ENCODE data around the gene SCYGR1. TPM values are rescaled to one million over a fixed set of nuclear protein-coding genes. Genes with fewer than 3 reads are reported as not detected.

The SCYGR1 gene
- total RNA-seq, 1 experiment from 2014 or later = not detected

DNA sequence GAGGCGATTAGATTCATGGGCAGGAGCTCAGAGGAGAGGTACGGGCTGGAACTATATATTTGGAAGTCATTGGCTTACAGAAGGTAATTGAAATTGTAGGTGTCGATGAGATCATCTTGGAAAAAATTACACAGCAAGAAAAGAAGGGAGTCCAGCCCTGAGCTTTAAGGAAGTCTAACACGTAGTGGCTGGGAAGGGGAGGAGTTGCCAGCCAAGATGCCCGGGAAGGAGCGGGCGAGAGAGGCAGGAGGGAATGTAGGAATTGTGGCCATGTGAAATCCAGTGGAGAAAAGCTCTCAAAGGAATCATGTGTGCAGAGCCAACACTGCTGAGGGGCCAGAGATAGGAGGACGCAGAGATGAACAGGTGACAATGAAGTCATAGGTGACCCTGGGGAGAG, 25.6 kb upstream of the SCYGR1 start:
- no peaks in the 10 kb centered on the region; the same call in 1 of the 2 replicates for H3K79me2 ChIP-seq (ENCODE audit: low read depth)
- POLR2A ChIA-PET (ENCODE audit: unreplicated experiment) = no interaction called here
- no peak overlapping the region for H3K4me2 ChIP-seq
- no peaks in the 10 kb centered on the region for H3K36me3 ChIP-seq (ENCODE audit: low read depth)
- TF ChIP-seq, protein P1, sequence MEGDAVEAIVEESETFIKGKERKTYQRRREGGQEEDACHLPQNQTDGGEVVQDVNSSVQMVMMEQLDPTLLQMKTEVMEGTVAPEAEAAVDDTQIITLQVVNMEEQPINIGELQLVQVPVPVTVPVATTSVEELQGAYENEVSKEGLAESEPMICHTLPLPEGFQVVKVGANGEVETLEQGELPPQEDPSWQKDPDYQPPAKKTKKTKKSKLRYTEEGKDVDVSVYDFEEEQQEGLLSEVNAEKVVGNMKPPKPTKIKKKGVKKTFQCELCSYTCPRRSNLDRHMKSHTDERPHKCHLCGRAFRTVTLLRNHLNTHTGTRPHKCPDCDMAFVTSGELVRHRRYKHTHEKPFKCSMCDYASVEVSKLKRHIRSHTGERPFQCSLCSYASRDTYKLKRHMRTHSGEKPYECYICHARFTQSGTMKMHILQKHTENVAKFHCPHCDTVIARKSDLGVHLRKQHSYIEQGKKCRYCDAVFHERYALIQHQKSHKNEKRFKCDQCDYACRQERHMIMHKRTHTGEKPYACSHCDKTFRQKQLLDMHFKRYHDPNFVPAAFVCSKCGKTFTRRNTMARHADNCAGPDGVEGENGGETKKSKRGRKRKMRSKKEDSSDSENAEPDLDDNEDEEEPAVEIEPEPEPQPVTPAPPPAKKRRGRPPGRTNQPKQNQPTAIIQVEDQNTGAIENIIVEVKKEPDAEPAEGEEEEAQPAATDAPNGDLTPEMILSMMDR (conservative IDR thresholded peaks at IDR 0.05) = no peak
- no peak for TF ChIP-seq EZH2 (IDR thresholded peaks at IDR 0.05; ENCODE audit: low read depth)
- peaks cover 39% of the 10 kb centered on the region for H3F3A ChIP-seq (ENCODE audit: insufficient read depth, low read depth)
- H3K27ac ChIP-seq = no peak overlapping the region
- H2AFZ ChIP-seq = no peak overlapping the region
- intact Hi-C loops (cut with micrococcal nuclease; ENCODE audit: unreplicated experiment) = no loop called here
- DNase-seq = no peak
- H3K9me3 ChIP-seq (ENCODE audit: insufficient read depth, low read depth) = no peaks in the 10 kb centered on the region
- peaks cover 67% of the 10 kb centered on the region for H3K4me1 ChIP-seq (replicated peaks; ENCODE audit: insufficient read depth)
- H4K20me1 ChIP-seq (ENCODE audit: insufficient read depth) = no peaks in the 10 kb centered on the region
- no peaks in the 10 kb centered on the region for H3K9me2 ChIP-seq (ENCODE audit: insufficient read depth)
- H3K4me3 ChIP-seq = no peak overlapping the region
- no peaks in the 10 kb centered on the region for H3K27me3 ChIP-seq (ENCODE audit: insufficient read depth, low read depth)
- BruUV-seq (replicated peaks) = no TSS peak
- CTCF ChIA-PET = no interaction called here

DNA sequence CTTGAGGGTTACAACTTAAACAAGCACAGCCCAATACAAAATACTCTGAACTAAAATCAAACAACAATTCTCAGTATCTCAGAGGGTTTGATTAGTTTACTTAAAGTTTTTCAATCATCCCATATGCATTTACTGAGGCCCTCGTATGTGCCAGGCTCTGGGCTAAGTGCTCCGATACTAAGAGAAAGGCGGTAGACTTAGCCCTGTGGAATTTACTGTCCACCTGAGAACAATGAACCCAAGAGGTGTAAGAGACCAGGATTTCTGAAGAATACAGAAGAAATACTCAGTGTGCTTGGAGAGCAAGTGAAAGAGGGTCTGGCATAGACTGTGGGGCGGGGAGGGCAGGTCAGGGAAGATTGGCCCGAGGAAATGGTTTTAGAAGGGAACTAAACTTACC, 25.1 kb upstream of the SCYGR1 start:
- BruUV-seq (replicated peaks) = no TSS peak
- H3K9me3 ChIP-seq (ENCODE audit: insufficient read depth, low read depth) = no peaks in the 10 kb centered on the region
- no peak for DNase-seq
- H3K4me3 ChIP-seq = no peak overlapping the region
- H3K27me3 ChIP-seq (ENCODE audit: insufficient read depth, low read depth) = no peaks in the 10 kb centered on the region
- intact Hi-C loops (cut with micrococcal nuclease; ENCODE audit: unreplicated experiment) = no loop called here
- CTCF ChIA-PET = no interaction called here
- no peaks in the 10 kb centered on the region for H4K20me1 ChIP-seq (ENCODE audit: insufficient read depth)
- H3K9me2 ChIP-seq (ENCODE audit: insufficient read depth) = no peaks in the 10 kb centered on the region
- peaks cover 44% of the 10 kb centered on the region for H3F3A ChIP-seq (ENCODE audit: insufficient read depth, low read depth)
- no peak overlapping the region for H3K4me2 ChIP-seq
- peaks cover 72% of the 10 kb centered on the region for H3K4me1 ChIP-seq (replicated peaks; ENCODE audit: insufficient read depth)
- H2AFZ ChIP-seq = no peak overlapping the region
- POLR2A ChIA-PET (ENCODE audit: unreplicated experiment) = no interaction called here
- no peak for TF ChIP-seq EZH2 (IDR thresholded peaks at IDR 0.05; ENCODE audit: low read depth)
- TF ChIP-seq, protein P1 (conservative IDR thresholded peaks at IDR 0.05) = no peak
- H3K36me3 ChIP-seq (ENCODE audit: low read depth) = no peaks in the 10 kb centered on the region
- H3K79me2 ChIP-seq (ENCODE audit: low read depth) = no peaks in the 10 kb centered on the region; the same call in 1 of the 2 replicates
- H3K27ac ChIP-seq = no peak overlapping the region

DNA sequence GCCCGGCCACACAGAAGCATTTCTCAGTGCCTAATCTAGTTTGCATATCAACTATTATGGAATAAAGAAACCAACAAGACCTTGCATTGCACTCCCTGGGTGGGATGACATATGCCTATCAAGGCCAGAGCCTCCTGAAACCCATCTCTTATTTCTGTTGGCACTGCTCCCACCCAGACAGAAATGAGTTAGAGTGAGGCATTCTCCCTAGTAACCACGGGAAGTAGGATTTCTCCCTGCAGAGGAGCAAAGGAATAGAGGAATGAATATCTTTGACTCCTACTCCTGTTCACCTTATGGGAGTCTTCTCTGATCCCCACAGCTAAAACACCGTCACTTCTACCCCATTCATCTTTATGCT, 24.2 kb upstream of the SCYGR1 start:
- no peak for DNase-seq
- Histone ChIP-seq H2AFZ (no peak overlapping the region), H3K79me2 (ENCODE audit: low read depth) (peaks cover 4% of the 10 kb centered on the region; the same call in 1 of the 2 replicates), H3K4me1 (replicated peaks; ENCODE audit: insufficient read depth) (peaks cover 81% of the 10 kb centered on the region), H3K9me3 (ENCODE audit: insufficient read depth, low read depth) (no peaks in the 10 kb centered on the region), H3K27ac (peak overlapping the region; percentile 86), H3K9me2 (ENCODE audit: insufficient read depth) (no peaks in the 10 kb centered on the region), H3K4me2 (peak overlapping the region; percentile 46), H3F3A (ENCODE audit: insufficient read depth, low read depth) (peaks cover 53% of the 10 kb centered on the region), H3K4me3 (no peak overlapping the region), H4K20me1 (ENCODE audit: insufficient read depth) (no peaks in the 10 kb centered on the region), H3K27me3 (ENCODE audit: insufficient read depth, low read depth) (no peaks in the 10 kb centered on the region), H3K36me3 (ENCODE audit: low read depth) (no peaks in the 10 kb centered on the region)
- CTCF ChIA-PET = no interaction called here
- BruUV-seq (replicated peaks) = no TSS peak
- POLR2A ChIA-PET (ENCODE audit: unreplicated experiment) = no interaction called here
- TF ChIP-seq EZH2 (IDR thresholded peaks at IDR 0.05; ENCODE audit: low read depth) = no peak
- TF ChIP-seq, protein P1 (conservative IDR thresholded peaks at IDR 0.05) = no peak
- intact Hi-C loops (cut with micrococcal nuclease; ENCODE audit: unreplicated experiment) = no loop called here

All from PC-9 (cell line).